Measurements from ENCODE around the gene RAB43.
"Not testable (repeated sequence)": the region's sequence is repeated elsewhere in the genome, so short reads cannot be mapped to it uniquely, and the experiment has no call there.

Gene RAB43

GRCh38 chr3:129121792-129122411 is at the start of gene RAB43:
RAB43 (minus strand) TSS chr3:129121804; CDS start chr3:129121489, 315 bp downstream.
- DNase-seq: peak; percentile 100

GRCh38 chr3:129166579-129167332 is 45.2 kb upstream of the RAB43 start:
- no peak for DNase-seq

GRCh38 chr3:129165594-129165993 is 44.0 kb upstream of the RAB43 start:
- DNase-seq: not testable (repeated sequence)

- DNase-seq: no peak
Observed at GRCh38 chr3:129164500-129164899, 42.9 kb upstream of the RAB43 start.

- no peak for DNase-seq
Observed at GRCh38 chr3:129162729-129163579, 41.4 kb upstream of the RAB43 start.

GRCh38 chr3:129161860-129162271 is 40.3 kb upstream of the RAB43 start:
- peak; percentile 57 for DNase-seq

GRCh38 chr3:129160891-129161859 is 39.6 kb upstream of the RAB43 start, which contains the start of gene ISY1:
ISY1 (minus strand) TSS chr3:129161063; CDS start chr3:129160975, 88 bp downstream.
- peak; percentile 95 for DNase-seq

- no peak for DNase-seq
Observed at GRCh38 chr3:129144786-129145185, 23.2 kb upstream of the RAB43 start.

GRCh38 chr3:129141011-129141410 is 19.4 kb upstream of the RAB43 start:
- not testable (repeated sequence) for DNase-seq

GRCh38 chr3:129139911-129140310 is 18.3 kb upstream of the RAB43 start:
- DNase-seq: no peak

- DNase-seq: not testable (repeated sequence)
Observed at GRCh38 chr3:129136275-129136674, 14.7 kb upstream of the RAB43 start.

- DNase-seq: no peak
Observed at GRCh38 chr3:129132097-129132866, 10.7 kb upstream of the RAB43 start.

GRCh38 chr3:129131465-129132088 is 10.0 kb upstream of the RAB43 start:
- DNase-seq: no peak

- DNase-seq: no peak
Observed at GRCh38 chr3:129130291-129130813, 8.7 kb upstream of the RAB43 start.

- no peak for DNase-seq
Observed at GRCh38 chr3:129128357-129129155, 7.0 kb upstream of the RAB43 start.

- no peak for DNase-seq
Observed at GRCh38 chr3:129126726-129127280, 5.2 kb upstream of the RAB43 start.

- no peak for DNase-seq
Observed at GRCh38 chr3:129123314-129124060, 1.9 kb upstream of the RAB43 start.

- no peak for DNase-seq
Observed at GRCh38 chr3:129122412-129123011, 908 bp upstream of the RAB43 start.

Measured in islet precursor cell (in vitro differentiated cells).